Thymus (tissue), 2 donors: ENCODE measurements around the gene DDX28. TPM values are rescaled to one million over a fixed set of nuclear protein-coding genes. Genes with fewer than 3 reads are reported as not detected.

Experiments
- polyA plus RNA-seq: library from polyadenylated mRNA; stranded (reverse); fragments of 200-250 nt; gene quantifications from one replicate; pipeline ENCODE4 v1.2.3, GENCODE V29; 2013
- total RNA-seq: library from RNA; stranded (reverse); fragments of 120-200 nt; gene quantifications from one replicate; pipeline ENCODE4 v1.2.4, GENCODE V29; 2013
- donor health status: healthy.

Gene DDX28
- total and polyA plus RNA-seq, 2 donors: 10.6 to 11.9 TPM

Other genes with a start within 250 kb of the DDX28 start
- 3.7 TPM for gene RANBP10, start 216.7 kb downstream of the DDX28 start, total RNA-seq
- 10.7 TPM for gene RANBP10, start 216.7 kb downstream of the DDX28 start, polyA plus RNA-seq
- 0.76 TPM for gene TSNAXIP1, start 216.3 kb downstream of the DDX28 start, total RNA-seq
- gene TSNAXIP1, start 216.3 kb downstream of the DDX28 start, polyA plus RNA-seq: 2.0 TPM
- gene THAP11, start 180.9 kb downstream of the DDX28 start, total RNA-seq: 38.2 TPM
- gene THAP11, start 180.9 kb downstream of the DDX28 start, polyA plus RNA-seq: 25.7 TPM
- 50.7 TPM for gene NUTF2, start 176.3 kb downstream of the DDX28 start, total RNA-seq
- gene NUTF2, start 176.3 kb downstream of the DDX28 start, polyA plus RNA-seq: 106 TPM
- 25.4 TPM for gene CENPT, start 175.5 kb downstream of the DDX28 start, total RNA-seq
- 101 TPM for gene CENPT, start 175.5 kb downstream of the DDX28 start, polyA plus RNA-seq
- gene EDC4, start 150.2 kb downstream of the DDX28 start, total RNA-seq: 39.7 TPM
- gene EDC4, start 150.2 kb downstream of the DDX28 start, polyA plus RNA-seq: 45.0 TPM
- gene NRN1L, start 138.3 kb downstream of the DDX28 start, total RNA-seq: 0.28 TPM
- gene NRN1L, start 138.3 kb downstream of the DDX28 start, polyA plus RNA-seq: 5.6 TPM
- 8.8 TPM for gene PSKH1, start 130.0 kb downstream of the DDX28 start, total RNA-seq
- gene PSKH1, start 130.0 kb downstream of the DDX28 start, polyA plus RNA-seq: 12.6 TPM
- gene CTRL, start 91.4 kb downstream of the DDX28 start, total RNA-seq: 0.61 TPM
- gene CTRL, start 91.4 kb downstream of the DDX28 start, polyA plus RNA-seq: 6.4 TPM
- gene PSMB10, start 86.4 kb downstream of the DDX28 start, total RNA-seq: 258 TPM
- gene PSMB10, start 86.4 kb downstream of the DDX28 start, polyA plus RNA-seq: 109 TPM
- gene LCAT, start 79.1 kb downstream of the DDX28 start, total RNA-seq: 4.4 TPM
- 51.9 TPM for gene LCAT, start 79.1 kb downstream of the DDX28 start, polyA plus RNA-seq
- 13.4 TPM for gene SLC12A4, start 54.6 kb downstream of the DDX28 start, total RNA-seq
- 22.6 TPM for gene SLC12A4, start 54.6 kb downstream of the DDX28 start, polyA plus RNA-seq
- 0.14 TPM for gene DPEP3, start 42.7 kb downstream of the DDX28 start, total RNA-seq
- gene DPEP3, start 42.7 kb downstream of the DDX28 start, polyA plus RNA-seq: 0.23 TPM
- gene DPEP2, start 23.7 kb downstream of the DDX28 start, total RNA-seq: 5.6 TPM
- 19.0 TPM for gene DPEP2, start 23.7 kb downstream of the DDX28 start, polyA plus RNA-seq
- gene DPEP2NB, start 7.3 kb downstream of the DDX28 start, total RNA-seq: not detected
- gene DPEP2NB, start 7.3 kb downstream of the DDX28 start, polyA plus RNA-seq: 0.18 TPM
- 11.1 TPM for gene DUS2, start 52 bp upstream of the DDX28 start, total RNA-seq
- gene DUS2, start 52 bp upstream of the DDX28 start, polyA plus RNA-seq: 12.2 TPM
- gene NFATC3, start 62.1 kb upstream of the DDX28 start, total RNA-seq: 149 TPM
- gene NFATC3, start 62.1 kb upstream of the DDX28 start, polyA plus RNA-seq: 37.4 TPM
- 10.1 TPM for gene ESRP2, start 212.9 kb upstream of the DDX28 start, total RNA-seq
- 10.7 TPM for gene ESRP2, start 212.9 kb upstream of the DDX28 start, polyA plus RNA-seq
- 8.4 TPM for gene PLA2G15, start 222.1 kb upstream of the DDX28 start, total RNA-seq
- 13.1 TPM for gene PLA2G15, start 222.1 kb upstream of the DDX28 start, polyA plus RNA-seq
- gene SLC7A6, start 241.3 kb upstream of the DDX28 start, total RNA-seq: 42.3 TPM
- 47.3 TPM for gene SLC7A6, start 241.3 kb upstream of the DDX28 start, polyA plus RNA-seq